Peyer's patch (tissue), 4 donors: ENCODE measurements around the gene CDPF1.

Experiments
- CTCF ChIP-seq, 6 experiments: fragments of 450-650 bp in 4 of 6; fragments of 200-600 bp in 2 of 6; sonication (generic) in 1 of 6; IDR thresholded peaks; one replicate each; pipeline ENCODE4 v1.5.1; 2017 to 2019; ENCODE audit warnings: antibody characterized with exemption in 6 of 6, mild to moderate bottlenecking in 3 of 6, moderate library complexity in 1 of 6
- POLR2A ChIP-seq, 2 donors: fragments of 450-650 bp; IDR thresholded peaks; one replicate each; pipeline ENCODE4 v1.5.1; 2017; ENCODE audit warnings: antibody characterized with exemption in 2 of 2, mild to moderate bottlenecking in 2 of 2, moderate library complexity in 2 of 2

- TF ChIP-seq CTCF (IDR thresholded peaks at IDR 0.05): no peak
- TF ChIP-seq POLR2A (IDR thresholded peaks at IDR 0.05): no peak
Measured at GRCh38 chr22:46259374-46259773, 9.3 kb upstream of the CDPF1 start.
